Mesothelial cell of epicardium (in vitro differentiated cells): ENCODE data around the gene KCNJ8. TPM values are rescaled to one million over a fixed set of nuclear protein-coding genes. Genes with fewer than 3 reads are reported as not detected.

Experiments
- DNase-seq, 2 experiments: peaks; one replicate each; pipeline ENCODE4 v3.0.0; 2021; ENCODE audit warnings: low spot score in 2 of 2; ENCODE audit not compliant: unreplicated experiment in 2 of 2
- H3K27ac Mint-ChIP-seq: 2 replicates; pipeline ENCODE4 v1.8.0; 2021; ENCODE audit warnings: mixed read lengths
- H3K27me3 Mint-ChIP-seq: 2 replicates; pipeline ENCODE4 v1.8.0; 2021; ENCODE audit warnings: low read depth, mixed read lengths
- H3K36me3 Mint-ChIP-seq: 2 replicates; pipeline ENCODE4 v1.8.0; 2021; ENCODE audit warnings: mixed read lengths
- H3K4me1 Mint-ChIP-seq: 2 replicates; pipeline ENCODE4 v1.8.0; 2021; ENCODE audit warnings: mixed read lengths
- H3K4me3 Mint-ChIP-seq: 2 replicates; pipeline ENCODE4 v1.8.0; 2021; ENCODE audit warnings: mild to moderate bottlenecking, moderate library complexity, mixed read lengths
- H3K9me3 Mint-ChIP-seq: 2 replicates; pipeline ENCODE4 v1.8.0; 2021; ENCODE audit warnings: mixed read lengths
- total RNA-seq: library from RNA; stranded (reverse); gene quantifications from 3 replicates; pipeline ENCODE4 v1.2.1, GENCODE V29; 2021
- TF ChIP-seq, protein P1 (sequence below): fragments of 200-600 bp; sonication (generic); IDR thresholded peaks from one replicate; pipeline ENCODE4 v1.5.0; 2021; ENCODE audit warnings: antibody characterized with exemption; ENCODE audit not compliant: unreplicated experiment

Gene KCNJ8
- total RNA-seq, 1 donor from 2014 or later: 2.9 TPM

DNA sequence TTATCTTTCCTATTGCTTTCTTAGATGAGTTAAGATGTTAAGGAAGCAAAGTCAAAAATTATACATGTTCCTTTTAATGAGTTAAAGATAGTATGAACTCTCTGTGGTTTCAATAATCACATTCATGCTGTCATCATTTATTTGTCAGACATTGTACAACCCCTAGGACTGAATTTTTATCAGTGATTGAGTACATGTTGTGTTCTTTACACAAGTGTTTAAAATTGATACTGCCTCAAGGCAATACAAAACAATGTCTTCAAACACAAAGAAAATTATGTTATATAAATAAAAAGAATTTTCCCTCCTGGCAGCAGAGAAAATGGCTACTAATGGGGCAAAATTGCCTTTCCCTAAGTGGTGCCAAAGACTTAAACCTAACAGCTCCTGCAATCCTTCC, 34.6 kb upstream of the KCNJ8 start:
- TF ChIP-seq, protein P1, sequence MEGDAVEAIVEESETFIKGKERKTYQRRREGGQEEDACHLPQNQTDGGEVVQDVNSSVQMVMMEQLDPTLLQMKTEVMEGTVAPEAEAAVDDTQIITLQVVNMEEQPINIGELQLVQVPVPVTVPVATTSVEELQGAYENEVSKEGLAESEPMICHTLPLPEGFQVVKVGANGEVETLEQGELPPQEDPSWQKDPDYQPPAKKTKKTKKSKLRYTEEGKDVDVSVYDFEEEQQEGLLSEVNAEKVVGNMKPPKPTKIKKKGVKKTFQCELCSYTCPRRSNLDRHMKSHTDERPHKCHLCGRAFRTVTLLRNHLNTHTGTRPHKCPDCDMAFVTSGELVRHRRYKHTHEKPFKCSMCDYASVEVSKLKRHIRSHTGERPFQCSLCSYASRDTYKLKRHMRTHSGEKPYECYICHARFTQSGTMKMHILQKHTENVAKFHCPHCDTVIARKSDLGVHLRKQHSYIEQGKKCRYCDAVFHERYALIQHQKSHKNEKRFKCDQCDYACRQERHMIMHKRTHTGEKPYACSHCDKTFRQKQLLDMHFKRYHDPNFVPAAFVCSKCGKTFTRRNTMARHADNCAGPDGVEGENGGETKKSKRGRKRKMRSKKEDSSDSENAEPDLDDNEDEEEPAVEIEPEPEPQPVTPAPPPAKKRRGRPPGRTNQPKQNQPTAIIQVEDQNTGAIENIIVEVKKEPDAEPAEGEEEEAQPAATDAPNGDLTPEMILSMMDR: no peak
- H3K4me1 Mint-ChIP-seq: no peaks in the 10 kb centered on the region

DNA sequence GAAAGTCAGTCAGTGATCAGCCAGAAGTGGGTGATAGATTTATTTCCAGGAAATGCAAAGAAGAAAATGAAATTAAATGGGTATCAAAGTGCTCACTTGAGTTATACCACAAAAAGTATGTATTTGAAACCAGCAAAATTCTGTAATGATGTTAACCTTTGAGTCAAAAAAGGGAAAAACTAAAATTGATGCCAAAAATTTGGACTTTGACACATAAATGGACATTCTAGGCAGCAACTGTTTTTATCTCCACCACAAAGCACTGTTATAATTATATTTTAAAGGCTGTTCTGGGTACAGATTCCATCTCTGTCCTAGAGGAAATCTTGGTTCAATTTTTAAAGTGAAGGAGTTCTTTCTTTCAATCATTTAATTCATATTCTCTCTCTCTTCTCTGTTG, 31.7 kb upstream of the KCNJ8 start:
- H3K27me3 Mint-ChIP-seq: no peaks in the 10 kb centered on the region

More for the DNA sequence above, 34.6 kb upstream of the KCNJ8 start:
- Mint-ChIP-seq H3K4me3 (no peak overlapping the region), H3K27ac (no peak overlapping the region), H3K36me3 (no peaks in the 10 kb centered on the region), H3K9me3 (peaks cover 3% of the 10 kb centered on the region), H3K27me3 (no peaks in the 10 kb centered on the region)
- DNase-seq: no peak

DNA sequence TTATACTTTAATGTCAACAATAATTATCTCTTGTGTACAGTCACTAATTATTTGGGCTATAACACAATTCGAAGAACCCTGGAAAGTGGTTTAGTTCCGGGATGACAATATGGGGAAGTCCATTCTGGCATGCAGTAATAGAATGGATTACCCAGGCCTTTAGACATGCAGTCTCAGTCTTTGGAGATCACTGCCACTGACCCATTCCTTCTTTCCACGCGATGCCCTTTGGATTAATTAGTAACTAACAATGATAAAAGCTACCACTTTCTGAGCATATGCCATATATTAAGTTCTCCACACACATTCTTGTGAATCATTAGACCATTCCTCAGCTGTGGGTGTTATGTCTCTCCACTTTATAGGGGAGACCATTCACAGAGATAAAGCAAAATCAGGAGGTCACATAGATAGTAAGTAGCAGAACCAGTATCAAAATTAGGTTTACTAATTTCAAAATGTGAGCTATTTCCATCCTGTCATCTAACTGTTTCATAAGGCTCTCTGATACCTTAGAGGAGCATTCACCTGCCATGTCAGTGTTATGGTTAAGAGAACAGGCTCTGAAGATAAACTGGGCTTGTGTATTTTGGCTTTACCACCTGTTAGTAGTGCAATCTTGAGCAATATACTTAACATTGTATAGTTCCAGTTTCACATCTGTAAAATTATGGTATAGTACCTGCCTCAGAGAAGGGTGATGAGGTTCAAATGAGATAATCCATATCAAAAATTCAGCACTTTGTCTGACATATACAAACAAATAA, 27.2 kb upstream of the KCNJ8 start:
- H3K27me3 Mint-ChIP-seq: no peaks in the 10 kb centered on the region
- TF ChIP-seq, protein P1: no peak
- no peak overlapping the region for H3K4me3 Mint-ChIP-seq
- H3K9me3 Mint-ChIP-seq: no peaks in the 10 kb centered on the region
- no peaks in the 10 kb centered on the region for H3K36me3 Mint-ChIP-seq
- H3K4me1 Mint-ChIP-seq: no peaks in the 10 kb centered on the region
- H3K27ac Mint-ChIP-seq: no peak overlapping the region
- no peak for DNase-seq

More for the DNA sequence above, 31.7 kb upstream of the KCNJ8 start:
- H3K27ac Mint-ChIP-seq: no peak overlapping the region
- no peaks in the 10 kb centered on the region for H3K36me3 Mint-ChIP-seq
- no peak for DNase-seq
- peaks cover 3% of the 10 kb centered on the region for H3K9me3 Mint-ChIP-seq
- H3K4me3 Mint-ChIP-seq: no peak overlapping the region
- TF ChIP-seq, protein P1: no peak
- H3K4me1 Mint-ChIP-seq: no peaks in the 10 kb centered on the region

DNA sequence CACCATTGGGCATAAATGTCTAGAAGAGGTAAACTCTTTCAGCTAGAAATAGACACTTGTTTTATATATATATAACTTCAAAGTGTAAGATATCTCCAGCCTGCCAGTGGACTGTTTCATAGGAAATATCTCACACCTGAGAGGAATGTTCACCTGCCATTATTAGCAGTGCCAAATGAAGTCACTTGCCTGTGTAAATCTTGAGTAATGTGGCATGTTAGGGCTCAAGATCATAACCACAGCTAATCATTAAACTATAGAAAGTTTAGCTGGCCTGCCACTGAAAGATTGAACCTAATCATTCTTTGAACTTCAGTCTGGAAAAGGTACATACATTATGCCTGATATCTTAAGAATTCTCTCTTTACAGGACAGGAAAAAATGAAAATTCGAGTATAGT, 25.5 kb upstream of the KCNJ8 start:
- TF ChIP-seq, protein P1: no peak
- Mint-ChIP-seq H3K9me3 (no peaks in the 10 kb centered on the region), H3K4me1 (no peaks in the 10 kb centered on the region), H3K36me3 (no peaks in the 10 kb centered on the region), H3K27ac (no peak overlapping the region), H3K4me3 (no peak overlapping the region), H3K27me3 (no peaks in the 10 kb centered on the region)
- no peak for DNase-seq

DNA sequence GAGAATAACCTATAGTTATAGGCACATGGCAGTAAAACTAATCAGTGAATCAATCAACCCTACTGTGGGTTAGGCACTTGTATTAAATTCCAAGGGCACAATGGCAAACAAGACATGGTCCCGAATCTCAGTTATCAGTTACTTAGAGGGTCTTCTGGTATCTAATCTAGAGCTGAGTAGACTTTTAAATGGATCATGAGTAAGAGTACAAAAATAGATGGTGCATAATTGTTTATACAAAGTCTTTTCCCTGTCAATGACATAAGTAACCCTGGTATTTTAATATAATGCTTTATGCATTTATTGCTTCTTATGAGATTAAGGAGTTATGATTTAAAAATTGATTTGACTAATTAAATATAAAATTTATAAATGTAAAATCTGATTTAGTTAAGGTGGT, 23.0 kb upstream of the KCNJ8 start:
- H3K27ac Mint-ChIP-seq: no peak overlapping the region
- TF ChIP-seq, protein P1: no peak
- H3K9me3 Mint-ChIP-seq: peaks cover 14% of the 10 kb centered on the region
- H3K4me3 Mint-ChIP-seq: no peak overlapping the region
- peaks cover 10% of the 10 kb centered on the region for H3K27me3 Mint-ChIP-seq
- no peaks in the 10 kb centered on the region for H3K4me1 Mint-ChIP-seq
- no peaks in the 10 kb centered on the region for H3K36me3 Mint-ChIP-seq
- DNase-seq: no peak
